Stimulated activated memory B cell treated with anti-CD40 and anti-IgM and Interleukin-4, amounts not matched to agents 10 μg/mL and 1 μg/mL and 100 μg/mL, for 72 hours (primary cell): ENCODE measurements around the gene FHOD1.

Source experiments
- ATAC-seq: fragments of 150-1000 bp; cut with Tn5 transposase; 2 replicates; pipeline ENCODE4 v1.10.0; 2021
- H3K27ac Mint-ChIP-seq: one replicate; pipeline ENCODE4 v1.8.0; 2022; ENCODE audit warnings: mild to moderate bottlenecking, mixed read lengths
- H3K27me3 Mint-ChIP-seq: one replicate; pipeline ENCODE4 v1.8.0; 2022; ENCODE audit warnings: mixed read lengths
- H3K36me3 Mint-ChIP-seq: one replicate; pipeline ENCODE4 v1.8.0; 2022; ENCODE audit warnings: mixed read lengths
- H3K4me1 Mint-ChIP-seq: one replicate; pipeline ENCODE4 v1.8.0; 2022; ENCODE audit warnings: mixed read lengths
- H3K4me3 Mint-ChIP-seq: one replicate; pipeline ENCODE4 v1.8.0; 2022; ENCODE audit warnings: mild to moderate bottlenecking, moderate library complexity, mixed read lengths
- H3K9me3 Mint-ChIP-seq: one replicate; pipeline ENCODE4 v1.8.0; 2022; ENCODE audit warnings: mixed read lengths

FHOD1 gene

GRCh38 chr16:67200491-67200890, 46.8 kb downstream of the FHOD1 start:
- ATAC-seq, result no peak
- H3K4me3 Mint-ChIP-seq, result no peak overlapping the region
- H3K27me3 Mint-ChIP-seq, result no peaks in the 10 kb centered on the region
- H3K9me3 Mint-ChIP-seq, result no peaks in the 10 kb centered on the region
- H3K27ac Mint-ChIP-seq, result no peak overlapping the region
- peaks cover 37% of the 10 kb centered on the region for H3K36me3 Mint-ChIP-seq
- peaks cover 33% of the 10 kb centered on the region for H3K4me1 Mint-ChIP-seq

GRCh38 chr16:67199808-67200198, 47.5 kb downstream of the FHOD1 start:
- Mint-ChIP-seq H3K4me1 (peaks cover 39% of the 10 kb centered on the region), H3K9me3 (no peaks in the 10 kb centered on the region), H3K36me3 (peaks cover 44% of the 10 kb centered on the region), H3K4me3 (peak overlapping the region; percentile 42), H3K27me3 (no peaks in the 10 kb centered on the region), H3K27ac (no peak overlapping the region)
- peak; percentile 5 for ATAC-seq

GRCh38 chr16:67199011-67199807, 48.1 kb downstream of the FHOD1 start, which contains the start of gene ELMO3:
Gene ELMO3, plus strand, starts transcription at chr16:67199131. Its CDS starts 196 bp downstream, at chr16:67199327.
- peaks cover 45% of the 10 kb centered on the region for H3K4me1 Mint-ChIP-seq
- no peaks in the 10 kb centered on the region for H3K9me3 Mint-ChIP-seq
- no peaks in the 10 kb centered on the region for H3K27me3 Mint-ChIP-seq
- H3K4me3 Mint-ChIP-seq, result peak within 1 kb of the TSS; percentile 11
- H3K36me3 Mint-ChIP-seq, result peaks cover 47% of the 10 kb centered on the region
- H3K27ac Mint-ChIP-seq, result no peak within 1 kb of the TSS
- ATAC-seq, result peak; percentile 45

GRCh38 chr16:67198238-67198734, 49.0 kb downstream of the FHOD1 start:
- no peak overlapping the region for H3K4me3 Mint-ChIP-seq
- H3K27me3 Mint-ChIP-seq, result no peaks in the 10 kb centered on the region
- H3K27ac Mint-ChIP-seq, result no peak overlapping the region
- H3K9me3 Mint-ChIP-seq, result no peaks in the 10 kb centered on the region
- no peak for ATAC-seq
- H3K4me1 Mint-ChIP-seq, result peaks cover 55% of the 10 kb centered on the region
- H3K36me3 Mint-ChIP-seq, result peaks cover 47% of the 10 kb centered on the region

- H3K27me3 Mint-ChIP-seq, result no peaks in the 10 kb centered on the region
- H3K27ac Mint-ChIP-seq, result no peak overlapping the region
- no peak overlapping the region for H3K4me3 Mint-ChIP-seq
- no peak for ATAC-seq
- H3K9me3 Mint-ChIP-seq, result no peaks in the 10 kb centered on the region
- H3K4me1 Mint-ChIP-seq, result peaks cover 60% of the 10 kb centered on the region
- peaks cover 47% of the 10 kb centered on the region for H3K36me3 Mint-ChIP-seq
These were observed 49.6 kb downstream of the FHOD1 start for GRCh38 chr16:67197704-67198103.

GRCh38 chr16:67196881-67197280, 50.4 kb downstream of the FHOD1 start:
- no peak overlapping the region for H3K27ac Mint-ChIP-seq
- no peak overlapping the region for H3K4me3 Mint-ChIP-seq
- peaks cover 65% of the 10 kb centered on the region for H3K4me1 Mint-ChIP-seq
- H3K36me3 Mint-ChIP-seq, result peaks cover 47% of the 10 kb centered on the region
- no peak for ATAC-seq
- H3K27me3 Mint-ChIP-seq, result no peaks in the 10 kb centered on the region
- no peaks in the 10 kb centered on the region for H3K9me3 Mint-ChIP-seq

- no peak for ATAC-seq
- H3K27me3 Mint-ChIP-seq, result no peaks in the 10 kb centered on the region
- H3K4me1 Mint-ChIP-seq, result peaks cover 74% of the 10 kb centered on the region
- peaks cover 47% of the 10 kb centered on the region for H3K36me3 Mint-ChIP-seq
- no peaks in the 10 kb centered on the region for H3K9me3 Mint-ChIP-seq
- H3K4me3 Mint-ChIP-seq, result no peak overlapping the region
- peak overlapping the region; percentile 1 for H3K27ac Mint-ChIP-seq
These were observed 51.6 kb downstream of the FHOD1 start for GRCh38 chr16:67195676-67196075.

- Mint-ChIP-seq H3K27me3 (no peaks in the 10 kb centered on the region), H3K4me3 (peak overlapping the region; percentile 80), H3K4me1 (peaks cover 67% of the 10 kb centered on the region), H3K9me3 (no peaks in the 10 kb centered on the region), H3K36me3 (peaks cover 37% of the 10 kb centered on the region), H3K27ac (peak overlapping the region; percentile 84)
- ATAC-seq, result no peak
These were observed 53.0 kb downstream of the FHOD1 start for GRCh38 chr16:67194260-67194659.

GRCh38 chr16:67193536-67193935, 53.7 kb downstream of the FHOD1 start:
- Mint-ChIP-seq H3K4me1 (peaks cover 65% of the 10 kb centered on the region), H3K27ac (peak overlapping the region; percentile 84), H3K9me3 (no peaks in the 10 kb centered on the region), H3K27me3 (peaks cover under 1% of the 10 kb centered on the region), H3K4me3 (peak overlapping the region; percentile 80), H3K36me3 (peaks cover 35% of the 10 kb centered on the region)
- no peak for ATAC-seq

- Mint-ChIP-seq H3K4me1 (peaks cover 58% of the 10 kb centered on the region), H3K4me3 (peak overlapping the region; percentile 80), H3K27ac (peak overlapping the region; percentile 84), H3K27me3 (peaks cover 8% of the 10 kb centered on the region), H3K36me3 (peaks cover 29% of the 10 kb centered on the region), H3K9me3 (no peaks in the 10 kb centered on the region)
- ATAC-seq, result no peak
These were observed 54.4 kb downstream of the FHOD1 start for GRCh38 chr16:67192781-67193361.

GRCh38 chr16:67191995-67192681, 55.1 kb downstream of the FHOD1 start, which contains the start of gene E2F4:
Gene E2F4, plus strand, starts transcription at chr16:67192155. Its CDS starts 73 bp downstream, at chr16:67192228.
- H3K4me1 Mint-ChIP-seq, result peaks cover 57% of the 10 kb centered on the region
- peaks cover 15% of the 10 kb centered on the region for H3K27me3 Mint-ChIP-seq
- peaks cover 25% of the 10 kb centered on the region for H3K36me3 Mint-ChIP-seq
- H3K4me3 Mint-ChIP-seq, result peak within 1 kb of the TSS; percentile 80
- ATAC-seq, result peak; percentile 98
- H3K27ac Mint-ChIP-seq, result peak within 1 kb of the TSS; percentile 84
- H3K9me3 Mint-ChIP-seq, result no peaks in the 10 kb centered on the region

- no peak for ATAC-seq
- Mint-ChIP-seq H3K4me3 (peak overlapping the region; percentile 80), H3K27me3 (peaks cover 21% of the 10 kb centered on the region), H3K36me3 (peaks cover 19% of the 10 kb centered on the region), H3K27ac (peak overlapping the region; percentile 84), H3K4me1 (peaks cover 52% of the 10 kb centered on the region), H3K9me3 (no peaks in the 10 kb centered on the region)
These were observed 55.8 kb downstream of the FHOD1 start for GRCh38 chr16:67191411-67191994.

- H3K4me1 Mint-ChIP-seq, result peaks cover 44% of the 10 kb centered on the region
- no peak overlapping the region for H3K4me3 Mint-ChIP-seq
- ATAC-seq, result no peak
- H3K36me3 Mint-ChIP-seq, result peaks cover 12% of the 10 kb centered on the region
- H3K27ac Mint-ChIP-seq, result peak overlapping the region; percentile 84
- no peaks in the 10 kb centered on the region for H3K9me3 Mint-ChIP-seq
- peaks cover 21% of the 10 kb centered on the region for H3K27me3 Mint-ChIP-seq
These were observed 56.6 kb downstream of the FHOD1 start for GRCh38 chr16:67190448-67191399.

- Mint-ChIP-seq H3K4me3 (no peak within 1 kb of the TSS), H3K27ac (no peak within 1 kb of the TSS), H3K9me3 (no peaks in the 10 kb centered on the region), H3K27me3 (peaks cover 27% of the 10 kb centered on the region), H3K4me1 (peaks cover 44% of the 10 kb centered on the region), H3K36me3 (peaks cover 5% of the 10 kb centered on the region)
- no peak for ATAC-seq
These were observed 57.2 kb downstream of the FHOD1 start, which contains the start of gene EXOC3L1 for GRCh38 chr16:67190041-67190440. Gene EXOC3L1, minus strand, starts transcription at chr16:67190136. Its CDS starts 460 bp downstream, at chr16:67189676.
